ENCODE measurements around the gene CD74. TPM values are rescaled to one million over a fixed set of nuclear protein-coding genes. Genes with fewer than 3 reads are reported as not detected.

Gene CD74
- total RNA-seq, 1 donor from 2014 or later, result 5.8 TPM

DNA sequence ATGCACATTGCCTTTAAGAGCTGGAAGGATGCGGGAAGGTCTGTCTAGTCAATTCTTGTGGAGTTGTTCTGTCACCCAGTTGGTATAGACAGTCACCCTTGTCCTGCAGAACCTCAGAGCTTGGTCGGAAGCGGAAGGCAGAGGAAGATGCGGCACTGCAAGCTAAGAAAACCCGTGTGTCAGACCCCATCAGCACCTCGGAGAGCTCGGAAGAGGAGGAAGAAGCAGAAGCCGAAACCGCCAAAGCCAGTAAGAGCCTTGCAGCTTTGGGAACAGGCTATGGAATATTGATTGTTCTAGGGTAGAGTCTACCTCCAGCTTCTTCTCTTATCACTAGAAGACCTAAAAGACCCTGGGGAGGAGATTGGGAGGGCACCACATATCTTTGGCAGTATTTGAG is 48.7 kb downstream of the CD74 start:
- no peak for DNase-seq (ENCODE audit: low read depth in 2 of 2)

GRCh38 chr5:150363185-150363584 is 49.5 kb downstream of the CD74 start:
- DNase-seq (ENCODE audit: low read depth in 2 of 2), result no peak

DNA sequence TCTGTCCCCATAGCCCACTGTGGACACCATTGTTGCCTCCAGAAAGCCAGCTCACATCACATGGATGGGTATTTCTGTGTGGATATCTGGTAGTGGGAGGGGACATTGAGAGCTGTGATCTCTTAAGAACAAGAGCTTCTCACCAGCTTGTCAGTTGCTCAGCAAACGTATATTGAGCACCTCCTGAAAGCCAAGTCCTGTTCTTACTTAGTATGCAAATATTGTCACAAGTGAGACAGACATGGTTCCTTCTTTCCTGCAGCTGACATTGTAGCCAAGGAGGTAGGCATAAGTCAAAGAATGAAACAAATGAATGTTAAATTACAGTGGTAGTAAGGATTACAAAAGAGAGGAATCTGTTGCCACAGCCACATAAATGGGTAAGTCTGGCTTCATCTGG is 51.4 kb downstream of the CD74 start:
- DNase-seq (ENCODE audit: low read depth in 2 of 2), result no peak

- peak in 1 of 2 donors; percentile 9 for DNase-seq (ENCODE audit: low read depth in 2 of 2)
Measured at GRCh38 chr5:150358261-150359095, 54.2 kb downstream of the CD74 start.

DNA sequence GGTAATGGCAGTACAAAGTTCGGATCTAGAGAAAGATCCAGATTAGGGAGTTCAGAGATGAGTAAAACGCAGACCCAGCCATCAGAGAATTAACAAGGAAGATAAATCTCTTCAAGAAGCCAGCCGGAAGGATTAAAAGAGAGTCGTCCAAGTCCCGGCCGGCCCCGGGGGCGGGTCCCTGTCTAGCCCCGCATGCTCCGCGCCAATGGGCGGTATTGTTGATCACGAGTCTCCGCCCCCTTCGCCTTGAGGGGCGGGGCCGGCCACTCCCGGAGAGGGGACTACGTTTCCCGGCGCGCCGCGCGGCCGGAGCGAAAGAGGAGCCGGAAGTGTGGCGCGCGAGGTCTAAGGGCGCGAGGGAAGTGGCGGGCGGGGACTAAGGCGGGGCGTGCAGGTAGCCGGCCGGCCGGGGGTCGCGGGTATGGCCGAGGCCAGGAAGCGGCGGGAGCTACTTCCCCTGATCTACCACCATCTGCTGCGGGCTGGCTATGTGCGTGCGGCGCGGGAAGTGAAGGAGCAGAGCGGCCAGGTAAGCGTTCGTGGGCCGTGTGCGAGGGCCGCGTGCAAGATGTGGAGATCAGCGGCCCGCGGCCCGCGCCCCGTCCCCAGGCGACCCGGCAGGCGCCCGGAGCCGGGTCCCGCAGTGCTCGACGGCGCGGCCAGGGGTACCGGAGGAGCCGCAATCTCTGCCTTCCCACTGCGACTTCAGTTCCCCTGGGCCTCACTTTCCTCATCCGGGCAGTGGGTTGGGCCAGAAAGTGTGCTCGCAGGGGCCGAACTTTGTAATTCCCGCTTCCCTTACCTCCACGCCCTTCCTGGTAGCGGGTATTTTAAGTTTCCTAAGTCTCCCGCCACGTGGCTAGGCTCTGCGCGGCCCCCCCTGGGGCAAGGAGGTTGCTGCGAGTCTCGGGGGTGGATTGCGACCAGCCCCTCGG is 55.1 kb downstream of the CD74 start, which contains the start of gene TCOF1:
Gene TCOF1, plus strand, starts transcription at position 372 of the 935 bp plus-strand sequence. Its CDS starts 50 bp downstream, at position 422.
- DNase-seq (ENCODE audit: low read depth in 2 of 2), result peak; percentile 92 to 93

DNA sequence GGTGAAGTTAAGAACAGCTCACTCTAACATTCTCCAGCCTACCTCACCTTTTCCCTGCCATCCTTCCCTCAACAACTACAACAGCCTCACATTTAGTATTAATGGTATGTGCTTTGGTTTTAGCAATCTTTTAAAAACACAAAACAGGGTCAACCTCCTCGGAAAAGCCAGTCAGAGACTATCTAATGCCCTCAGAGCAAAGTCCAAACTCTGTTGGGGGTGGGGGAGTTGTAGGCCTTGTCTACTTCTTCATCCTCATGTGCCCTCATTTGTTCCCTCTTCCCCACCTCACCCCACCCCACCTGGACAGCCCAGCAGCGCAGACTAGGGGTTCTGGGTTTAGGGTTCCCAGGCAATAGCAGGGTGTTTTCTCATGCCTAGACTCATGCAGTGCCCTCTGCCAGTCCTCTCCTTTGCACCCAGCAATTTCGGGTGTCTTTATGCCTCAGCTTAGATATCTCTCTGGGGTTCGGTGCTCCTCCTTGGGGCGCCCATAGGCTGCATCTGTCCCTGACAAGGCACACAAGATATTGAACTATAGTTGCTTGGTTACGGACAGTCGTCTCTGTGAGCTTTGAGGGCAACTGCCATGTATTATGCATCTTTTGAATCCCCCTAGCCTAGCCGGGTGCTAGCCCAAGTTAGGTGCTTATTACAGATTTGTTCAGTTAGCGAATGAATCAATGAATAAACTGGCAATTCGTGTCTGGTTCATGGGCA is 56.0 kb downstream of the CD74 start:
- no peak for DNase-seq (ENCODE audit: low read depth in 2 of 2)

DNA sequence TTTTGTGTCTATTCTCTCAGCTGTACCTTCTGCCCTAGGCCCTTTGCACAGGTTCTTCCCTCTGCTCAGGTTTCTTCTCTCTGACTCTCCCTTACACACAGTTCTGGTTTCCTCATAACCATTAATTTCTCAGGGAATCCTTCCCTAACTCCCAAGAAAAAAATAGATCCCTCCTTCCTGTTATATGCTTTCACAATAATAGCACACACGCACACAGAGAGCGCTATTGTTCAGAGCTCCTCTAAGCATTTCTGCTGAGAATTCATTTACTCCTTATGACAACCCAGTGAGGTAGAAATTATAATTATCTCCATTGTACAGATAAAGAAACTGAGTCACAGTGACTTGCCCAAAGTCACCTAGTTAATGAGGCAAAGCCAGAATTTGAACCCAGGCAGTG is 56.9 kb downstream of the CD74 start:
- no peak for DNase-seq (ENCODE audit: low read depth in 2 of 2)

DNA sequence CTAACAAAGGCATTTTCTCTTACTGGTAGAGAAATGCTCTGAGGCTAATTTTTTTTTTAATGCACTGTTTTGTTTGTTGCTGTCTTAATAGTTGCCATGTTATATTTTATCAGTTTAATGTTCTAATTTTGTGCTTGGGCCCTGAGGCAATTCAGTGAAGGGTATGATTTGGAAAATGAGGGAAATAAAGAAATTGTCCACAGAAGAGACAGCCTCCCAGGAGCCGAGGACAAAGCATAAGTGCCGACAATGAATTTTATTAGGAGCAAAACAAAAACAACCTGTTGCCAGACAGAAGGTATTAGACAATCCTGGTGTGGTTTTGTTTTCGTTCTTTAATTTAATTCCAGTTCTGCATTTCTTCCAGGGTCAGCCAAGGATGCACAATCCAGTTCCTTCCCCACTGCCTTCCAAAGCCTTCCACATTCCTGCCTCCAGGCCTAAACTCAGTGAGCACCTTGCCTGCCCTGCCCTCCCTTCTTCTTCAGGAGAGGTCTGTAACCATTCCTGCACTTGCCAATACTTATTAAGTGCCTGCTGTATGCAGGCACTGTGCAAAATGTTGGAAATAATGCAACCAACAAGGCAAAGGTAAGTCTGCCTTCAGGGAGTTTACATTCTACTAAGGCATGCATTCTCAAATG is 59.6 kb downstream of the CD74 start:
- no peak for DNase-seq (ENCODE audit: low read depth in 2 of 2)

DNA sequence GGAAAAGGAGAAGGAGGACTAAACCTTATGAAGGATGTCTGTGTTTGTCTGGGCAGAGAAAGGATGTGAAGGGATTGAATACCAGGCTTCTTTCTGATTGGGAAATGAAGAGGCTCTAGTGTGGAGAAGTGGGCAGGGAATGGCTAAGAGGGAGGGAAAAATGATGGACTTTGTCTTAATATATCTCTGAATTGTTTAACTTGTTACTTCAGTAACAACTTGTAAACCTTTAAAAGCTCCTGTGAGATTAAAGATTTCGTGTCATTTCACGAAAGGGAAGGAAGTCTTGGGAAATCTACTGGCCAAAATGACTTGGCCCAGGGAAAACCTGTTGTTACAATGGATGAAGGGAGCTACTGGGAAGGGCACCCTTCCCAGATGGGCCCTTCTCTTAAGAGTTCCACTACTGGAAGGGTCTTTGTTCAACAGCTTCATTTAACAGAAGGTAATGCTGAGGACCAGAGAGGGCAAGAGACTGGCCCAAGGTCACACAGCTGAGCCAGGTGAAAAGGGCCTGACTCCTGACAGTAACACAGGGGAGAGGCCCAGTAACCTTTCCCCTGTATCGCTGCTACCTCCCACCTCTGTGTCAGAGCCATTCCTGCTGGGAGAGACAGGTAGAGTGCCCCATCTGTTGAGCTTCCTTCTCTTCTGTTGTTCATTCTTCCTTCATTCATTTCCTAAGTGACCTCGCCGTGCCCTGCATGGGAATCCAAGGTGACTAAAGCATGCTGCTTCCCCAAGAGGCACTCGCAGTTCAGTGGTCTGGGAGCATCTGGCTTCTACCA is 60.3 kb downstream of the CD74 start:
- no peak for DNase-seq (ENCODE audit: low read depth in 2 of 2)

Other genes starting within 250 kb of the CD74 start
- under 0.01 TPM in 1 of 2 replicates, not detected in the other for gene CDX1, start 246.1 kb downstream of the CD74 start, total RNA-seq
- not detected in 2 replicates for gene SLC6A7, start 222.8 kb downstream of the CD74 start, total RNA-seq
- gene CAMK2A, start 123.1 kb downstream of the CD74 start, total RNA-seq, result not detected in 2 replicates
- 0.22 TPM in 1 of 2 replicates, not detected in the other for gene ARSI, start 110.0 kb downstream of the CD74 start, total RNA-seq
- 8.3 TPM in 2 replicates for gene TCOF1, start 55.2 kb downstream of the CD74 start, total RNA-seq
- 2,426 and 2,980 TPM in 2 replicates for gene RPS14, start 36.8 kb upstream of the CD74 start, total RNA-seq
- gene NDST1, start 95.2 kb upstream of the CD74 start, total RNA-seq, result 22.6 and 27.5 TPM in 2 replicates
- 7.4 and 10.7 TPM in 2 replicates for gene SYNPO, start 227.8 kb upstream of the CD74 start, total RNA-seq
- 0.22 and 0.40 TPM in 2 replicates for gene MYOZ3, start 248.3 kb upstream of the CD74 start, total RNA-seq